Astrocyte (in vitro differentiated cells and primary cell): ENCODE data around the gene CDS1.

Source experiments
- CTCF ChIP-seq: IDR thresholded peaks from 2 replicates; pipeline ENCODE4 v1.5.1; 2011; ENCODE audit warnings: low read depth, mild to moderate bottlenecking, inconsistent platforms, low read length, moderate library complexity; ENCODE audit not compliant: insufficient read depth
- EZH2 ChIP-seq: IDR thresholded peaks from 2 replicates; pipeline ENCODE4 v1.6.1; 2012; ENCODE audit warnings: mild to moderate bottlenecking, low read length, inconsistent platforms; ENCODE audit not compliant: insufficient read depth

DNA sequence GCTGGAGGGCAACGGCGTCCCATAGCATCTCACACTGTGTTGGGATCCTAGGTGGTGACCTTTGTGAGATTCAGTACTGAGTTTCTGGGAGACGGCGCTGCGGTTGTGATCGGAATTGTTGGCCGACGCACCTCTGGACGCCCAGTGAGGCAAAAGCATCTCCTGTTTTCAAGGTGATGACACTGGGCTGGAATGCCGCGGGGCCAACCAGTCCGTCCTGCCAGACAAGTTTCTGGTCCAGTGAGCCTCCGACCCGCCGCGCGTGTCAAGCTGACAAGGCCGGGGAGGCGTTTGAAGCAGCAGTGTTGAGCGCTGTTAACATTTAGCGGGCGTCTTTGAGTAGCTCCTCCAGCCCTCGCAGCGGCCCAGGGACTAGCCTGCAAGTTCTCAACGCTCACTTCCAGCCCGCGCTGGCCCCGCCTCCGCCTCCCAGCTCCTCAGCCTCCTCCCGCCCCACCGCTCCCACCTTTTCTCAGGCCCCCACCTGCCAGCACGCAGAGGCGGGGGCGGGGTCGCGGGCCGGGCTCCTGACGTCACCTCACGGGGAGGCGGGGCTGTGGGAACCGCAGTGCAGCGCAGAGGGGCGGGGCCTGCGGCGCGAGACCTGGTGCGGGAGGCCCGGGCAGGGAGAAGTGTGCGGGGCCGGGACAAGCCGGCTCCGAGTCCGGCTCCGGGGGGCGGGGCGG, 482 bp upstream of the CDS1 start:
- no peak for TF ChIP-seq CTCF
- TF ChIP-seq EZH2, result no peak
